ENCODE data around the gene ATG7.

The ATG7 gene

GRCh38 chr3:11312166-11312565 is 40.0 kb downstream of the ATG7 start:
- in situ Hi-C loops (cut with MboI; ENCODE audit: low pct_unique_long_range_greater_than_20kb, low sequenced_read_pairs, unreplicated experiment) = no loop called here
- TF ChIP-seq, protein P1, sequence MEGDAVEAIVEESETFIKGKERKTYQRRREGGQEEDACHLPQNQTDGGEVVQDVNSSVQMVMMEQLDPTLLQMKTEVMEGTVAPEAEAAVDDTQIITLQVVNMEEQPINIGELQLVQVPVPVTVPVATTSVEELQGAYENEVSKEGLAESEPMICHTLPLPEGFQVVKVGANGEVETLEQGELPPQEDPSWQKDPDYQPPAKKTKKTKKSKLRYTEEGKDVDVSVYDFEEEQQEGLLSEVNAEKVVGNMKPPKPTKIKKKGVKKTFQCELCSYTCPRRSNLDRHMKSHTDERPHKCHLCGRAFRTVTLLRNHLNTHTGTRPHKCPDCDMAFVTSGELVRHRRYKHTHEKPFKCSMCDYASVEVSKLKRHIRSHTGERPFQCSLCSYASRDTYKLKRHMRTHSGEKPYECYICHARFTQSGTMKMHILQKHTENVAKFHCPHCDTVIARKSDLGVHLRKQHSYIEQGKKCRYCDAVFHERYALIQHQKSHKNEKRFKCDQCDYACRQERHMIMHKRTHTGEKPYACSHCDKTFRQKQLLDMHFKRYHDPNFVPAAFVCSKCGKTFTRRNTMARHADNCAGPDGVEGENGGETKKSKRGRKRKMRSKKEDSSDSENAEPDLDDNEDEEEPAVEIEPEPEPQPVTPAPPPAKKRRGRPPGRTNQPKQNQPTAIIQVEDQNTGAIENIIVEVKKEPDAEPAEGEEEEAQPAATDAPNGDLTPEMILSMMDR (IDR thresholded peaks at IDR 0.05; ENCODE audit: extremely low read depth, insufficient read depth, missing control alignments) = no peak
- DNase-seq (ENCODE audit: low spot score) = no peak

DNA sequence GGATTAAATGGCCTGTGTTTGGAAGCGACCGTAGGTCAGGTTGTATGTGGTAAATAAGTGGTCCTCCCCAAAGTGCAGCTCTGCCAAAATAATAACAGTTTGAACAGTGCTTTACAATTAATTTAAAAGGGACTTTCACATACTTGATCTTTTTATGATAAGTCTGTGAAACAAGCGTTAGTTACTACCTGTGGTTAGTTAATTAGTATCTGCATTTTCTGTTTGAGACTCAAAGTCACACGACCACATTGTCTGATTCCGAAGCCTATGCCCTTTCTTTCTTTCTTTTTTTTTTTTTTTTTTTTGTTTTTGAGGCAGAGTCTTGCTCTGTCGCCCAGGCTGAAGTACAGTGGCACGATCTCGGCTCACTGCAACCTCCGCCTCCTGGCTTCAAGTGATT is 45.1 kb downstream of the ATG7 start:
- TF ChIP-seq, protein P1 (IDR thresholded peaks at IDR 0.05; ENCODE audit: extremely low read depth, insufficient read depth, missing control alignments) = no peak
- DNase-seq (ENCODE audit: low spot score) = no peak
- in situ Hi-C loops (cut with MboI; ENCODE audit: low pct_unique_long_range_greater_than_20kb, low sequenced_read_pairs, unreplicated experiment) = no loop called here

GRCh38 chr3:11322931-11323330 is 50.7 kb downstream of the ATG7 start:
- no peak for DNase-seq (ENCODE audit: low spot score)
- TF ChIP-seq, protein P1 (IDR thresholded peaks at IDR 0.05; ENCODE audit: extremely low read depth, insufficient read depth, missing control alignments) = no peak
- in situ Hi-C loops (cut with MboI; ENCODE audit: low pct_unique_long_range_greater_than_20kb, low sequenced_read_pairs, unreplicated experiment) = no loop called here

- no peak for DNase-seq (ENCODE audit: low spot score)
Observed at GRCh38 chr3:11323813-11324212, 51.6 kb downstream of the ATG7 start.

DNA sequence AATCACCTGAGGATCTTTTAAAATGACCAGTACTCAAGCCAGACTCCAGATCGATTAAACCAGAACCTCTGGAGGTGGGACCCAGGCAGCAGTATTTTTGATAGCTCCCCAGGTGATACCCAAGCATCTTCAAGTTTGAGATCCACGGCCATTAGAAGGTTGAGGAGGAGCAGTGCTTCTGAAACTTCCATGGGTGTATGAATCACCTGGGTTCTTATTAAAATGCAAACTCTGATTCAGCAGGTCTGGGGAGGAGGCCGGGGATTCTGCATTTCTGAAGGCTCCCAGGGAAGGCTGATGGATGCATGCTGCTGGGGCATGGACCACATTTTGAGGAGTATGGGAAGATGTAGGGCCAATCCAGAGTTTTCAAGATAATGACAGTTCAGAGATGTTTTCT is 55.4 kb downstream of the ATG7 start:
- in situ Hi-C loops (cut with MboI; ENCODE audit: low pct_unique_long_range_greater_than_20kb, low sequenced_read_pairs, unreplicated experiment) = loop anchor here (25.0 kb wide), 1 partner anchor 90 kb away; no protein-coding TSS in a partner anchor
- TF ChIP-seq, protein P1 (IDR thresholded peaks at IDR 0.05; ENCODE audit: extremely low read depth, insufficient read depth, missing control alignments) = no peak
- no peak for DNase-seq (ENCODE audit: low spot score)

More at GRCh38 chr3:11323813-11324212, 51.6 kb downstream of the ATG7 start:
- in situ Hi-C loops (cut with MboI; ENCODE audit: low pct_unique_long_range_greater_than_20kb, low sequenced_read_pairs, unreplicated experiment) = no loop called here
- TF ChIP-seq, protein P1 (IDR thresholded peaks at IDR 0.05; ENCODE audit: extremely low read depth, insufficient read depth, missing control alignments) = no peak

- TF ChIP-seq, protein P1 (IDR thresholded peaks at IDR 0.05; ENCODE audit: extremely low read depth, insufficient read depth, missing control alignments) = no peak
- in situ Hi-C loops (cut with MboI; ENCODE audit: low pct_unique_long_range_greater_than_20kb, low sequenced_read_pairs, unreplicated experiment) = loop anchor here (25.0 kb wide), 1 partner anchor 91 kb away; no protein-coding TSS in a partner anchor
- no peak for DNase-seq (ENCODE audit: low spot score)
Observed at GRCh38 chr3:11328196-11328945, 56.2 kb downstream of the ATG7 start.
